RPMI7951 (cell line): ENCODE measurements around the gene FGGY. TPM values are rescaled to one million over a fixed set of nuclear protein-coding genes. Genes with fewer than 3 reads are reported as not detected.
"Not testable (repeated sequence)": the region's sequence is repeated elsewhere in the genome, so short reads cannot be mapped to it uniquely, and the experiment has no call there.

Experiments used
- DNase-seq: peaks from one replicate; pipeline ENCODE4 v3.0.0-alpha.2; 2012; ENCODE audit warnings: low read depth
- total RNA-seq: library from RNA; depleted of rRNA; stranded (reverse); fragments of >200 nt; shearing (Covaris generic); gene quantifications from 2 replicates; pipeline ENCODE4 v1.2.3, GENCODE V29; 2014

The FGGY gene
- total RNA-seq, 1 experiment from 2014 or later, result 7.2 TPM

DNA sequence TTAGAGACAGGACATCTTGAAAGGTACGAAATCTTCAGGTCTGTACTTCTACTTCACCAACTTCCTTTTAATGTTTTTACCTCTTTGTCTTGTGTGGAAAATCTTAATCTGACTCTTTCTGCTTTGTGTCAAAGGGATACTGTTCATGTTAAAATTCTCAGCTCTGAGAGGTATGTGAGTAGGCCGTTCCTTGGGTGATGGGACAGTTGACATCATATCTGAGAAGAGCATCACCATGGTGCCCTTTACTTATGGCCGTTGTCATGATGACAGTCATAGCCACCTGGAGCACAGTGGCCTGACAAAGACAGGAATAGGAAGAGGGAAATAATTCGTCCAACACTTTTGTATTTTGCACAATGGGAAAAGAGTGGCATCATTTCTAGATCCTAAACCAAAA is 145.6 kb downstream of the FGGY start:
- no peak for DNase-seq

DNA sequence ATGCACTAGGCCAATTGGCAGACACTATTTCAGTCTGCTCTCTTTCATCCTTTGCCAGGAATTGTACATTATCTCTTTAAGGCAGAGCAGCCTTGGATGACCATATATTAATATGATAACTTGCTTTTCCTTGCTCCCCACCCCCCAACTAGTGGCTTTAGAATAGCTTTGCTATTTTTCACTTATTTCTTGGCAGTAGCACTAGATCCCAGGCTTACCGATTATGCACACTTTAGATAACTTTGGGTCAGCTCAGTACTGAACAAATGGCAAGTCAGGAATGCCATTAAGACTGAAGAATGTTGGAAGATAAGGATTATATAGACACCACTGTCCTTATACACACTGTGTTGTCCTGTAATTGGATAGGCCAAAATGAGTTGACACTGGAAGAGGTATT is 146.4 kb downstream of the FGGY start:
- no peak for DNase-seq

DNA sequence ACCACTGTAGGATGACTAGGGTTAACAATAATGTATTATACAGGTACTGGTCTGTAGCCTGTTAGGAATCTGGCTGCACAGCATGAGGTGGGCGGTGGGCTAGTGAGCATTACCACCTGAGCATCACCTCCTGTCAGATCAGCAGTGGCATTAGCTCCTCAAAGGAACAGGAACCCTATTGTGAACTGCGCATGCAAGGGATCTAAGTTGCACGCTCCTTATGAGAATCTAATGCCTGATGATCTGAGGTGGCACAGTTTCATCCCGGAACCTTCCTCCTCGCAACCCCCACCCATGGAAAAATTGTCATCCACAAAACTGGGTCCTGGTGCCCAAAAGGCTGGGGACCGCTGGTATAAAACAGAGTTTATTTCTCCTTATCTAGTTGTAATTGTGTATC is 147.6 kb downstream of the FGGY start:
- DNase-seq, result no peak

- no peak for DNase-seq
These were observed 148.1 kb downstream of the FGGY start for GRCh38 chr1:59445040-59445439.

DNA sequence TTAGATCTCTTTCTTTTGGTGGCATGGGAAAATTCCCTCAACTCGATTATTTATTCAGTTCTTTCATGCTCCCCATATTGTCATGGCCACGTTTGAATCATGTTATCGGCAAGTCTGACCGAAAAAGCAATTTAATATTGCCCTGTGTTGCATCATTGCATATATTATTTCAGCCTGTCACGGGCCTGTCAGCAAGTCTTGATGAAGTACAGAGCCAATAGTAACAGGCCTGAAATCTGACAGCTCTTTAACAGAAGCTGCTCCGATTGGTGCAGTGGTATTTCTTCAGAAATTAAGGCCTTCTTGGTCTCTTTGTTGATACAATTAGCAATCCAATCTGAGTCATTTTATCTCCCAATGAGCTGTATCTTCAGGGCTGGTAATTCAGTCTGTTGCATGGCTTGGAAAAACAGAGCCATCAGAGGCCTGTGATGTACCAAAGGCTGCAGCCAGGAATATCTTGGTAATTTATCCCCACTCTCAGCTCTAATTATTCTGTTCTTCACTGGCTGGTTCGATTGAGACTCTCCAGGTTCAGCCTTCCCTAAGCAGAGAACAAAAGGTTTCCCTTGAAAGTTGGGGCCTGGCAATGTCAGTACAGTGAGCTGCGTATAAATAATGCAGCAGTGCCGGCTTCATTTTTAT is 149.5 kb downstream of the FGGY start:
- DNase-seq, result peak; percentile 45

GRCh38 chr1:59452026-59452425 is 155.1 kb downstream of the FGGY start:
- no peak for DNase-seq

DNA sequence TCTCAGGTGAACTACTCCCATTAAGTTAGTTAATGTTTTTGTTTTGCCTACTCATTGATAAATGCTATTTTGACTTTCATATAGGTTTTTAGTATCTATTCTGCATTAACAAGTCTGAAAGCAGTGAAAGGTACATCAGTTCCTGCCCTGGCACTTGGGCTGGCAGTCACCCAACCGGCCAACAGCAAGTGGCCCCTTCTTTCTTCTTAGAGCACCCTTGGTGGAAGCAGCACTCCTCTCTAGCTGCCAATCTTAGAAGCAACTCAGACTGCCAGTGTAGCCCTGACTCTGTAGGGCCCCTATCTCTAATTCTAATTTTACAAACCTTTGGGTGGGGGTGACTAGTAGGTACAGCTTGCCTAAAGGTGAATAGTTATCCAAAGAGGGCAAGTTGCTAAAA is 155.7 kb downstream of the FGGY start:
- no peak for DNase-seq

GRCh38 chr1:59453297-59453968 is 156.5 kb downstream of the FGGY start:
- no peak for DNase-seq

GRCh38 chr1:59455206-59455605 is 158.3 kb downstream of the FGGY start:
- peak; percentile 71 for DNase-seq

DNA sequence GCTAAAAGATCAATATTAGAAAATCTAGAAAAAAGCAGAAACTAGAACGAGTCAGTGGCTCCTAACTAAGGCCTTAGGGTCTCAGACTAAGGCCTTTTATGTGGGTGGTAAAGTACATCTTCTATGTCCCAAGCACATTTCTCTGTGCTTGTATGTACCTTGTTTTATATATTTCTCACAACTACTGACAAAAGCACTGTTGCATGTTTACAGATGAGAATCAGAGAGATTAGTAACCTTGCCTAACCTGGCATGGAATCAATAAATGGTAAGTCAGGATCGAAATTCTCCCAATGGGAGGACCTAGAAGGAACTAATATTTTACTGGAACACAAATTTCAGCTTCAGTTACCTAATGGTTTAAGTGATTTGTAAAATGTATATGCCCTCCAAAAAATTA is 160.9 kb downstream of the FGGY start:
- DNase-seq, result no peak

DNA sequence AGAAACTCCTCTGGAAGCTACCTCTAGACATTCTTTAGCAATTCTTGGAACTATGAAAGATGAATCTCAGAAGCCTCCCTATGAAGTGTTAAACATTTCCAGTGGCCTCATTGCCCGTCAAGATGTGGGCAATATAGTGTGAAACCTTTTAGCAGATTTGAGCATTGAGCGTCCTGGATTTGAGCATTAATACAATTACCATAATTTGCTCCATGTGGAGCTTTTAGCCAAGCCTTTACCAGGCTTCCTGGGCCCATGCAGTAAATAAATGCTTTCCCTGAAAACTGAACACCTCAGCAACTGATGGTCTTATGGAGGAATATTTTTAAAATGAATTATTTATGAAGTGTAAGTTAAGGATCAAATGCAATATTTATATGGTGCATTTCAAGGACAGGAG is 162.0 kb downstream of the FGGY start:
- DNase-seq, result no peak

DNA sequence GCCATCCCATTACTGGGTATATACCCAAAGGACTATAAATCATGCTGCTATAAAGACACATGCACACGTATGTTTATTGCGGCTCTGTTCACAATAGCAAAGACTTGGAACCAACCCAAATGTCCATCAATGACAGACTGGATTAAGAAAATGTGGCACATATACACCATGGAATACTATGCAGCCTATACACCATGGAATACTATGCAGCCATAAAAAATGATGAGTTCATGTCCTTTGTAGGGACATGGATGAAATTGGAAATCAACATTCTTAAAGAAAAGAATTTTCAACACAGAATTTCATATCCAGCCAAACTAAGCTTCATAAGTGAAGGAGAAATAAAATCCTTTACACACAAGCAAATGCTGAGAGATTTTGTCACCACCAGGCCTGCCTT is 166.0 kb downstream of the FGGY start:
- DNase-seq, result not testable (repeated sequence)

GRCh38 chr1:59465478-59465877 is 168.6 kb downstream of the FGGY start:
- not testable (repeated sequence) for DNase-seq

- no peak for DNase-seq
These were observed 172.0 kb downstream of the FGGY start for GRCh38 chr1:59468828-59469428.

DNA sequence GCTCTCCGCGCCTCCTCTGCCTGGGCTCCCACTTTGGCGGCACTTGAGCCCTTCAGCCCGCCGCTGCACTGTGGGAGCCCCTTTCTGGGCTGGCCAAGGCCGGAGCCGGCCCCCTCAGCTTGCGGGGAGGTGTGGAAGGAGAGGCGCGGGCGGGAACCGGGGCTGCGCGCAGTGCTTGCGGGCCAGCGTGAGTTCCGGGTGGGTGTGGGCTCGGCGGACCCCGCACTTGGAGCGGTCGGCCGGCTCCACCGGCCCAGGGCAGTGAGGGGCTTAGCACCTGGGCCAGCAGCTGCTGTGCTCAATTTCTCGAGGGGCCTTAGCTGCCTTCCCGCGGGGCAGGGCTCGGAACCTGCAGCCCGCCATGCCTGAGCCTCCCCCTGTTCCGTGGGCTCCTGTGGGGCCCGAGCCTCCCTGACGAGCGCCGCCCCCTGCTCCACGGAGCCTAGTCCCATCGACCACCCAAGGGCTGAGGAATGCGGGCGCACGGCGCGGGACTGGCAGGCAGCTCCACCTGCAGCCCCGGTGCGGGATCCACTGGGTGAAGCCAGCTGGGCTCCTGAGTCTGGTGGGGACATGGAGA is 175.2 kb downstream of the FGGY start:
- not testable (repeated sequence) for DNase-seq

DNA sequence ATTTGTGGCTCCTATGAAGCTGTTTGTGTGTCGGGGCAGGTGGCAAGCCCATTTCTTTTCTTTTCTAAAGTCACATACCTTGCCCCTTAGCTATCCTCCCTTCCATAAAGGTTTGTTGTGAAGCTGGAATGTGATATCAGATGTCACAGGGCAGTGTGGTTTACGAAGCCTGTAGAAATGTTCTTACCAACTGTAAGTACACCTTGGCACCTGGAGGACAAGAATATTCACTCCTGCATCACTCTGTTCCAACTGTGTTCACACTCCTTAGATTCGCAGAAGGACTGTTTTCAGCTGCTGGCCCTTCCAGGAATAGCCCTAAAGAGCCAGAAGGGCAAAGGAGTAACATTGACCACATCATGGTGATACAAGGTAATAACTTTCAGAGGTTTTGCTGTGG is 176.9 kb downstream of the FGGY start:
- DNase-seq, result no peak

DNA sequence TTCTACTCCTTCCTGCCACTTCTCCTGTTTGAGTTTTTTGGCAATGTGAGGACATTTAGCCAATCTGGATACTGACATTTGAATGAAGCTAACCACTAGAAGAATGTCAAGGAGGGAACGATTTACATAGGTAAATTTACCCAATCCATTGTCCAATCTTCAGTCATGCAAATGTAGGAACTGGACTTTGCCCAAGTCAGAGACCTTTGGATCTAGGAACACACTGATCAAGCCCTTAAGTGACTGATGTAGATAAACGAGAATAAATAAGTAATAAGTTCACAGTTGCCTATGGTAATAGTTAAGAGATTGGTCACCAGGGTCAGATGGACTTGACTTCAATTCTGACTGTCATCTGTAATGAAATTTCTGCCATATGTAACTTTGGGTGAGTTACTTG is 177.6 kb downstream of the FGGY start:
- no peak for DNase-seq

GRCh38 chr1:59475737-59476136 is 178.8 kb downstream of the FGGY start:
- DNase-seq, result no peak

- peak; percentile 98 for DNase-seq
These were observed 180.4 kb downstream of the FGGY start for GRCh38 chr1:59477286-59477685.

- DNase-seq, result no peak
These were observed 181.0 kb downstream of the FGGY start for GRCh38 chr1:59477867-59478266.

GRCh38 chr1:59478822-59479221 is 181.9 kb downstream of the FGGY start:
- DNase-seq, result no peak

DNA sequence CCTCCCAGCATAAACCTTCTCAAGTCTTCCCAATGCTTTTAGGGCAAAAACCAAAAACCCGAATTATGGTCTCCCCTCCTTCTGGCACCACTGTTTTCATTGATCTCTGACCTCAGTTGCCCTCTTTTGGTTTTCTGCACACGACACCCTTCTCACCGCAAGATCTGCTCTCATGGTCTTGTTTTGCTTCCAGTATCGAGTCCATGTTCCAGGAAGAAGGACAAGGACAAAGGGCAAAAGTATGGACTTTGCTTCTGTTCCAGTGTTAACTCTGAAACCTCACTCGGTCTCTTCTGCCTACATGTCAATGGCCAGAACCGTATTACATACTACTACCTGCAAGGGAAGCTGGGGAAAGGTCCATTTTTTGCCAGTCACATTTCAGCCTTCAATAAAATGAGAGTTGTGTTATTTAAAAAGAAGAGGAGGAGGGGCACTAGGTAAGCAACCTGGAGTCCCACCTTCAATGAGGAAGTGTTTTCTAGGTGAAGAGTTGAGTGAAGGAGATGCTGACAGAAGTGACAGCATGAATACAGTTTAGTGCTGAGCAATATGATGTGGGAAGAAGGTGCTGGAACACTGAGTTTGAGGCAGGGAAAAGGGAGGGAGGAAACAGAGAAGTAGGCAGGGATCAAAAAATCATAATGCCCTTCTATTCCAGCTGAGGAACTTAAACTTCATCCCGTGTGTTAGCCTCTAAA is 183.4 kb downstream of the FGGY start:
- no peak for DNase-seq
